SKM-1 treated with dmso at 0.1 percent for 144 hours (cell line): ENCODE data around the gene LPAR3.
A peak's percentile ranks its signal among the peaks of the same experiment; 100 is the strongest.

ENCODE experiments used
- DNase-seq: peaks from one replicate; lab custom pipeline; 2025; ENCODE audit not compliant: unreplicated experiment; lab: John Stamatoyannopoulos, UW

The LPAR3 gene

GRCh38 chr1:84780000-84780716 lies 112.8 kb downstream of the LPAR3 start:
- peak; percentile 86 for DNase-seq

GRCh38 chr1:84776639-84777038 lies 116.4 kb downstream of the LPAR3 start:
- DNase-seq, result no peak

GRCh38 chr1:84775535-84775920 lies 117.5 kb downstream of the LPAR3 start:
- no peak for DNase-seq

GRCh38 chr1:84774669-84775534 lies 118.1 kb downstream of the LPAR3 start:
- no peak for DNase-seq

- no peak for DNase-seq
These were observed 119.0 kb downstream of the LPAR3 start for GRCh38 chr1:84773933-84774497.

- DNase-seq, result no peak
These were observed 119.8 kb downstream of the LPAR3 start for GRCh38 chr1:84773195-84773594.

GRCh38 chr1:84772428-84772943 lies 120.5 kb downstream of the LPAR3 start:
- peak; percentile 67 for DNase-seq

- DNase-seq, result no peak
These were observed 121.1 kb downstream of the LPAR3 start for GRCh38 chr1:84771895-84772294.

GRCh38 chr1:84770481-84770880 lies 122.5 kb downstream of the LPAR3 start:
- DNase-seq, result no peak

- DNase-seq, result no peak
These were observed 123.4 kb downstream of the LPAR3 start for GRCh38 chr1:84769636-84770035.

GRCh38 chr1:84768634-84769033 lies 124.4 kb downstream of the LPAR3 start:
- no peak for DNase-seq

- no peak for DNase-seq
These were observed 128.9 kb downstream of the LPAR3 start for GRCh38 chr1:84763912-84764680.

- DNase-seq, result no peak
These were observed 130.3 kb downstream of the LPAR3 start for GRCh38 chr1:84762664-84763063.
